K562 (cell line): ENCODE measurements around the gene KCND3. TPM values are rescaled to one million over a fixed set of nuclear protein-coding genes. Genes with fewer than 3 reads are reported as not detected.

Experiments used
- ATAC-seq: fragments of 200-7000 bp; cut with Tn5 transposase; 3 replicates; pipeline ENCODE4 v1.9.1; 2020; ENCODE audit warnings: moderate library complexity
- BruUV-seq: library from RNA; stranded (reverse); fragments of 400-500 nt; replicated peaks from 2 replicates; lab custom pipeline; 2021; lab: Mats Ljungman, UMichigan
- CTCF ChIA-PET: fragments of 300-600 bp; formaldehyde crosslinking; extraction: SDS; loops from one replicate; lab custom pipeline; 2021; ENCODE audit warnings: low intra/inter-chr PET ratio; lab: Yijun Ruan, JAX
- POLR2A ChIA-PET: fragments of 300-600, 350-650 bp; sonication (Branson Sonifier 250); formaldehyde crosslinking; extraction: SDS; loops from one replicate; lab custom pipeline; 2021; ENCODE audit warnings: antibody characterized with exemption, inconsistent platforms; lab: Yijun Ruan, JAX
- DNase-seq, 4 experiments: peaks; one replicate each; pipeline versions ENCODE4 v3.0.0 to v3.0.0-alpha.2; 2011 to 2018; ENCODE audit warnings: low spot score in 3 of 4, mixed read lengths in 3 of 4; ENCODE audit errors: extremely low read depth in 1 of 4
- FAIRE-seq: peaks from 2 replicates; lab custom pipeline; 2011; peaks lifted over from hg19 to GRCh38; lab: Jason Lieb, UNC
- H2AFZ ChIP-seq: 2 replicates; pipeline ENCODE4 v1.6.0; 2011; ENCODE audit warnings: low read depth, low read length, control low read depth, inconsistent platforms
- H3K27ac ChIP-seq: fragments of 200-600 bp; 3 replicates; pipeline ENCODE4 v1.8.0; 2011; ENCODE audit warnings: low read depth, mild to moderate bottlenecking, control low read depth, inconsistent platforms, low read length, moderate library complexity, mixed read lengths; ENCODE audit errors: extremely low read depth
- H3K27me3 ChIP-seq, 2 experiments: fragments of 300-600 bp in 1 of 2; 2 replicates in 1 of 2; 3 replicates in 1 of 2; pipeline versions ENCODE4 v1.6.0 to v1.8.0; 2011; ENCODE audit warnings: inconsistent platforms in 2 of 2, low read length in 2 of 2, mild to moderate bottlenecking in 1 of 2, mixed read lengths in 1 of 2, moderate library complexity in 1 of 2; ENCODE audit not compliant: control insufficient read depth in 2 of 2, insufficient read depth in 2 of 2
- H3K36me3 ChIP-seq: fragments of 300-600 bp; 3 replicates; pipeline ENCODE4 v1.8.0; 2011; ENCODE audit warnings: mild to moderate bottlenecking, low read length, inconsistent platforms; ENCODE audit not compliant: control insufficient read depth, insufficient read depth
- H3K4me1 ChIP-seq, 2 experiments: fragments of 200-600 bp in 1 of 2; replicated peaks in 1 of 2; 2 replicates in 1 of 2; 3 replicates in 1 of 2; pipeline versions ENCODE4 v1.5.1 to v1.8.0; 2011; ENCODE audit warnings: inconsistent platforms in 2 of 2, low read length in 2 of 2, mild to moderate bottlenecking in 1 of 2, mixed read lengths in 1 of 2, moderate library complexity in 1 of 2; ENCODE audit not compliant: control insufficient read depth in 2 of 2, insufficient read depth in 2 of 2
- H3K4me2 ChIP-seq: 2 replicates; pipeline ENCODE4 v1.6.1; 2011; ENCODE audit warnings: low read length, control low read depth, inconsistent platforms, mixed read lengths; ENCODE audit not compliant: insufficient read depth
- H3K4me3 ChIP-seq: fragments of 200-600 bp; sonication (generic), shearing (Covaris generic); 2 replicates; pipeline ENCODE4 v1.5.1; 2016; ENCODE audit warnings: control low read depth, inconsistent platforms
- H3K79me2 ChIP-seq: fragments of 200-600 bp; 3 replicates; pipeline ENCODE4 v1.8.0; 2011; ENCODE audit warnings: low read length, inconsistent platforms; ENCODE audit not compliant: control insufficient read depth, insufficient read depth
- H3K9ac ChIP-seq, 2 experiments: 2 replicates each; pipeline versions ENCODE4 v1.6.0 to v1.6.1; 2011; ENCODE audit warnings: low read depth in 2 of 2, low read length in 2 of 2, control low read depth in 1 of 2, inconsistent platforms in 1 of 2, mild to moderate bottlenecking in 1 of 2, mixed read lengths in 1 of 2; ENCODE audit not compliant: insufficient read depth in 1 of 2
- H3K9me1 ChIP-seq: one replicate; pipeline ENCODE4 v1.6.0; 2011; ENCODE audit warnings: inconsistent platforms, mild to moderate bottlenecking, low read length, moderate library complexity; ENCODE audit not compliant: control insufficient read depth, insufficient read depth
- H3K9me3 ChIP-seq: replicated peaks from 2 replicates; pipeline ENCODE4 v1.5.1; 2011; ENCODE audit warnings: low read depth, low read length, inconsistent platforms; ENCODE audit not compliant: control insufficient read depth, insufficient read depth
- H4K20me1 ChIP-seq: replicated peaks from 2 replicates; pipeline ENCODE4 v1.6.1; 2011; ENCODE audit warnings: low read length, inconsistent platforms, mixed read lengths; ENCODE audit not compliant: control insufficient read depth, insufficient read depth
- ARID1B ChIP-seq: fragments of 450-650 bp; IDR thresholded peaks from 2 replicates; pipeline ENCODE4 v1.6.1; 2016; ENCODE audit warnings: antibody characterized with exemption, mild to moderate bottlenecking, inconsistent platforms
- CBFA2T2 ChIP-seq: fragments of 450-650 bp; conservative IDR thresholded peaks from 2 replicates; pipeline ENCODE4 v1.6.1; 2017; ENCODE audit warnings: mild to moderate bottlenecking
- CBFA2T3 ChIP-seq: fragments of 450-650 bp; IDR thresholded peaks from 2 replicates; pipeline ENCODE4 v1.6.1; 2017
- CEBPG ChIP-seq, 3 experiments: fragments of 200-800 bp in 1 of 3; sonication (Bioruptor generic) in 1 of 3; sonication (generic) in 1 of 3; formaldehyde crosslinking in 1 of 3; IDR thresholded peaks in 2 of 3; conservative IDR thresholded peaks in 1 of 3; 2 replicates each; pipeline versions ENCODE4 v1.6.1 to v1.8.0; 2016 to 2022; ENCODE audit warnings: missing compliant biosample characterization in 2 of 3, missing genetic modification characterization in 2 of 3, mild to moderate bottlenecking in 1 of 3, missing genetic modification reagents in 1 of 3
- CREM ChIP-seq: IDR thresholded peaks from 2 replicates; pipeline ENCODE4 v1.6.1; 2014; ENCODE audit warnings: antibody characterized with exemption, low read depth
- CTBP1 ChIP-seq: fragments of 450-650 bp; IDR thresholded peaks from 2 replicates; pipeline ENCODE4 v1.6.1; 2016; ENCODE audit warnings: borderline replicate concordance
- GATA2 ChIP-seq: sonication (generic); formaldehyde crosslinking; IDR thresholded peaks from 2 replicates; pipeline ENCODE4 v1.4.0; 2020; ENCODE audit warnings: mild to moderate bottlenecking, missing genetic modification reagents
- KDM1A ChIP-seq, 2 experiments: fragments of 450-650 bp; IDR thresholded peaks; 2 replicates each; pipeline ENCODE4 v1.6.1; 2016; ENCODE audit warnings: mild to moderate bottlenecking in 2 of 2
- MAX ChIP-seq: sonication (generic); formaldehyde crosslinking; IDR thresholded peaks from 2 replicates; pipeline ENCODE4 v1.9.0; 2022; ENCODE audit warnings: mild to moderate bottlenecking, missing genetic modification reagents
- MBD2 ChIP-seq: sonication (generic); IDR thresholded peaks from 2 replicates; pipeline ENCODE4 v1.6.1; 2016; ENCODE audit warnings: low read depth, borderline replicate concordance
- MNT ChIP-seq, 2 experiments: fragments of 450-650 bp; conservative IDR thresholded peaks; 2 replicates each; pipeline ENCODE4 v1.6.1; 2017; ENCODE audit warnings: mild to moderate bottlenecking in 2 of 2, moderate library complexity in 2 of 2
- NCOA4 ChIP-seq: fragments of 450-650 bp; IDR thresholded peaks from 2 replicates; pipeline ENCODE4 v1.6.1; 2018; ENCODE audit warnings: mild to moderate bottlenecking; ENCODE audit not compliant: partially characterized antibody
- NCOR1 ChIP-seq: fragments of 450-650 bp; IDR thresholded peaks from 2 replicates; pipeline ENCODE4 v1.6.1; 2016; ENCODE audit warnings: mild to moderate bottlenecking, moderate library complexity
- POLR2A ChIP-seq: fragments of 450-650 bp; conservative IDR thresholded peaks from 2 replicates; pipeline ENCODE4 v1.6.1; 2016
- TAL1 ChIP-seq: fragments of 450-650 bp; IDR thresholded peaks from 2 replicates; pipeline ENCODE4 v1.6.1; 2016; ENCODE audit warnings: mild to moderate bottlenecking
- TCF3 ChIP-seq: sonication (generic); formaldehyde crosslinking; IDR thresholded peaks from 2 replicates; pipeline ENCODE4 v1.4.0; 2020; ENCODE audit warnings: mild to moderate bottlenecking, missing genetic modification reagents
- TEAD1 ChIP-seq, 2 experiments: fragments of 450-650 bp in 1 of 2; sonication (generic) in 1 of 2; formaldehyde crosslinking; IDR thresholded peaks; 2 replicates each; pipeline versions ENCODE4 v1.4.0 to v1.8.0; 2020 to 2022; ENCODE audit warnings: mild to moderate bottlenecking in 2 of 2, missing genetic modification reagents in 1 of 2
- TEAD2 ChIP-seq: fragments of 450-650 bp; IDR thresholded peaks from 2 replicates; pipeline ENCODE4 v1.6.1; 2016; ENCODE audit warnings: missing genetic modification characterization, control low read depth, missing compliant biosample characterization
- TEAD4 ChIP-seq, 2 experiments: sonication (generic) in 1 of 2; formaldehyde crosslinking in 1 of 2; IDR thresholded peaks; 2 replicates each; pipeline versions ENCODE4 v1.6.1 to v1.8.0; 2012 to 2022; ENCODE audit warnings: borderline replicate concordance in 1 of 2, inconsistent platforms in 1 of 2, low read length in 1 of 2, mild to moderate bottlenecking in 1 of 2, missing genetic modification reagents in 1 of 2
- ZNF121 ChIP-seq: sonication (generic); formaldehyde crosslinking; conservative IDR thresholded peaks from 2 replicates; pipeline ENCODE4 v1.8.0; 2022; ENCODE audit warnings: missing genetic modification reagents
- WGBS: fragments of 100-300 bp; shearing (Covaris generic); methylation state at CpG from one replicate; pipeline ENCODE4 v1.1.6; 2016; ENCODE audit warnings: low coverage, mixed read lengths; ENCODE audit not compliant: insufficient coverage; ENCODE audit errors: missing lambda C conversion rate; 5-methylcytosine and 5-hydroxymethylcytosine counted together
- in situ Hi-C: fragments of 300-500 bp; cut with MboI; formaldehyde crosslinking; loops from 4 replicates; pipeline ENCODE4 v1.15.0; 2018; ENCODE audit warnings: inconsistent platforms, mixed read lengths
- intact Hi-C: fragments of 100-400 bp; cut with micrococcal nuclease; formaldehyde crosslinking; loops from 2 replicates; pipeline ENCODE4 v1.14.2; 2022
- polyA plus RNA-seq, 8 experiments: library from polyadenylated mRNA; depleted of rRNA in 4 of 8; stranded (reverse) in 5 of 8; unstranded in 3 of 8; fragments of >200 nt; fragmentation: Nextera tagmentation in 2 of 8; fragmentation: Illumina TruSeq in 1 of 8; extraction: Ambion mirVana in 2 of 8; extraction: Trizol in 1 of 8; gene quantifications; 2 replicates each; pipeline versions ENCODE4 v1.2.1 to v1.2.3, GENCODE V29; 2011 to 2014; ENCODE audit warnings: inconsistent platforms in 1 of 8, missing spikeins in 1 of 8
- total RNA-seq, 7 experiments: library from RNA; depleted of rRNA in 6 of 7; stranded (reverse); fragments of >200 nt in 6 of 7; fragmentation: Illumina TruSeq in 2 of 7; extraction: Trizol in 2 of 7; gene quantifications; 2 replicates each; pipeline versions ENCODE4 v1.2.1 to v1.2.3, GENCODE V29; 2011 to 2021; ENCODE audit warnings: low replicate concordance in 1 of 7
- TF ChIP-seq, protein P1 (sequence below), 2 experiments: fragments of 450-650 bp; IDR thresholded peaks; 2 replicates each; pipeline ENCODE4 v1.6.1; 2016

Gene KCND3
- total and polyA plus RNA-seq, 9 of the 15 experiments (the other 6 are each of a cell fraction or from before 2014, with no cell fraction given), result not detected

DNA sequence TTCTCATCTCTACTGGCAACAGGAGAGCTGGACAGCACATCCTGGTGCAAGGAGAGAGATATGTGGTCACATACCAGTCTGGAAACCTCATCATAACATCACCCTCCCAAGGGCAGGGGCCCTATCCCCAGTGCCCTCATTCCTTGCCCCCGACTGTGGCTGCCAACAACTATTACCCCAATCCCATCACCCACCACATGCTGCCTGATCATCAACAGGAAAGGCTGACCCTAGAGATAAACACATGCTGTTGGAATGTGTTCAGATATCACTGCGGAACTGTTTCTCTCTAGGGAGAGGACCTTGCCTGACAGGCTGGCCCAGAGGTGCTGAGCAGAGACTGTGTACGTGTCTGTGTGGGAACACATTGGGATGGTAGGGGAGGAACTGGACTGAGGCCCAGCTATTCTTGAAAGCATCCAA lies 245.8 kb downstream of the KCND3 start:
- FAIRE-seq, result no peak
- CTCF ChIA-PET, result interaction anchor here (1.3 kb wide), 1 partner anchor 29 kb away, joined by 4 read pairs; no protein-coding TSS in a partner anchor
- peak; percentile 80 for TF ChIP-seq TCF3 (CRISPR knock-in tag)
- peak; percentile 46 for TF ChIP-seq TAL1
- no peak for TF ChIP-seq MBD2
- TF ChIP-seq TEAD4 (IDR thresholded peaks at IDR 0.05; ENCODE audit: low read length), result peak; percentile 68
- TF ChIP-seq TEAD4 (CRISPR knock-in tag; IDR thresholded peaks at IDR 0.05; ENCODE audit: borderline replicate concordance), result 0 out of 2 replicates have a peak, but pooled peaks have one; percentile 2
- TF ChIP-seq GATA2 (CRISPR knock-in tag), result peak; percentile 38; the same call in 1 of the 2 replicates
- TF ChIP-seq MAX (CRISPR knock-in tag), result peak; percentile 46; the same call in 1 of the 2 replicates
- TF ChIP-seq TEAD1 (CRISPR knock-in tag; IDR thresholded peaks at IDR 0.05), result peak in 1 of 2 experiments; percentile 89; a peak in 2 of 4 replicates
- peak; percentile 42; the same call in 1 of the 2 replicates for TF ChIP-seq CTBP1
- TF ChIP-seq CREM, result 0 out of 2 replicates have a peak, but pooled peaks have one; percentile 16
- TF ChIP-seq ARID1B, result peak; percentile 75
- peak; percentile 43; the same call in 1 of the 2 replicates for TF ChIP-seq NCOR1
- 0 out of 4 replicates have a peak, but pooled peaks of 1 of the 2 experiments have one; percentile 29 for TF ChIP-seq MNT (conservative IDR thresholded peaks at IDR 0.05)
- TF ChIP-seq KDM1A (IDR thresholded peaks at IDR 0.05), result 0 out of 4 replicates have a peak, but pooled peaks of 1 of the 2 experiments have one; percentile 19
- TF ChIP-seq TEAD2, result 0 out of 2 replicates have a peak, but pooled peaks have one; percentile 39
- 0 out of 2 replicates have a peak, but pooled peaks have one; percentile 27 for TF ChIP-seq ZNF121 (CRISPR knock-in tag)
- TF ChIP-seq CBFA2T3, result peak; percentile 76
- TF ChIP-seq CEBPG (CRISPR knock-in tag; IDR thresholded peaks at IDR 0.05), result 0 out of 2 replicates have a peak, but pooled peaks have one; percentile 12
- no peak for TF ChIP-seq CEBPG (tag; conservative IDR thresholded peaks at IDR 0.05 in 1 of 2, IDR thresholded peaks at IDR 0.05 in 1 of 2)
- TF ChIP-seq POLR2A, result no peak
- TF ChIP-seq, protein P1, sequence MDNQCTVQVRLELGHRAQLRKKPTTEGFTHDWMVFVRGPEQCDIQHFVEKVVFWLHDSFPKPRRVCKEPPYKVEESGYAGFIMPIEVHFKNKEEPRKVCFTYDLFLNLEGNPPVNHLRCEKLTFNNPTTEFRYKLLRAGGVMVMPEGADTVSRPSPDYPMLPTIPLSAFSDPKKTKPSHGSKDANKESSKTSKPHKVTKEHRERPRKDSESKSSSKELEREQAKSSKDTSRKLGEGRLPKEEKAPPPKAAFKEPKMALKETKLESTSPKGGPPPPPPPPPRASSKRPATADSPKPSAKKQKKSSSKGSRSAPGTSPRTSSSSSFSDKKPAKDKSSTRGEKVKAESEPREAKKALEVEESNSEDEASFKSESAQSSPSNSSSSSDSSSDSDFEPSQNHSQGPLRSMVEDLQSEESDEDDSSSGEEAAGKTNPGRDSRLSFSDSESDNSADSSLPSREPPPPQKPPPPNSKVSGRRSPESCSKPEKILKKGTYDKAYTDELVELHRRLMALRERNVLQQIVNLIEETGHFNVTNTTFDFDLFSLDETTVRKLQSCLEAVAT (IDR thresholded peaks at IDR 0.05), result no peak
- no peak for TF ChIP-seq NCOA4
- TF ChIP-seq CBFA2T2, result peak; percentile 42

More for the DNA sequence above, 245.8 kb downstream of the KCND3 start:
- no peak overlapping the region for H3K27ac ChIP-seq
- no peak for ATAC-seq
- H4K20me1 ChIP-seq, result peaks cover 3% of the 10 kb centered on the region; the same call in 1 of the 2 replicates
- BruUV-seq, result no TSS peak
- intact Hi-C loops, result no loop called here
- 0% methylated on average over 3 of the region's 3 CpGs for WGBS
- no peaks in the 10 kb centered on the region for H3K9me3 ChIP-seq
- H3K79me2 ChIP-seq, result no peaks in the 10 kb centered on the region
- no peak overlapping the region for H3K4me3 ChIP-seq
- peaks cover 18 to 19% of the 10 kb centered on the region in 2 experiments; a peak in 4 of 5 replicates for H3K4me1 ChIP-seq
- peak in 1 of 4 experiments; percentile 46 for DNase-seq
- H3K9me1 ChIP-seq, result no peaks in the 10 kb centered on the region
- H3K36me3 ChIP-seq, result no peaks in the 10 kb centered on the region
- no peak overlapping the region for H2AFZ ChIP-seq
- H3K4me2 ChIP-seq, result no peak overlapping the region
- H3K9ac ChIP-seq, result 0 out of 4 replicates have a peak overlapping the region, but pooled peaks of 1 of the 2 experiments have one; percentile 1
- peaks cover 14 to 58% of the 10 kb centered on the region in 2 experiments for H3K27me3 ChIP-seq
- POLR2A ChIA-PET, result no interaction called here
- in situ Hi-C loops, result no loop called here
